ENCODE data around the gene ING3.
A peak's percentile ranks its signal among the peaks of the same experiment; 100 is the strongest.

- TF ChIP-seq CTCF (IDR thresholded peaks at IDR 0.05; ENCODE audit: poor library complexity, severe bottlenecking) (peak; percentile 46), EZH2 (IDR thresholded peaks at IDR 0.05; ENCODE audit: borderline replicate concordance, insufficient read depth, low read length, poor library complexity, severe bottlenecking) (no peak), POLR2AphosphoS5 (IDR thresholded peaks at IDR 0.05) (no peak), SMC3 (conservative IDR thresholded peaks at IDR 0.05; ENCODE audit: poor library complexity) (no peak), EP300 (conservative IDR thresholded peaks at IDR 0.05; ENCODE audit: poor library complexity, severe bottlenecking) (no peak)
Observed at GRCh38 chr7:120987683-120988590, 37.4 kb downstream of the ING3 start.

All from neural cell (in vitro differentiated cells).